GM19324 (cell line): ENCODE data around the gene RRM1.

Source experiments
- ATAC-seq: cut with Tn5 transposase; IDR thresholded peaks from one replicate; pipeline ENCODE4 v1.9.1; 2021; ENCODE audit warnings: mild to moderate bottlenecking, moderate library complexity; ENCODE audit not compliant: unreplicated experiment, low FRiP score

The RRM1 gene

DNA sequence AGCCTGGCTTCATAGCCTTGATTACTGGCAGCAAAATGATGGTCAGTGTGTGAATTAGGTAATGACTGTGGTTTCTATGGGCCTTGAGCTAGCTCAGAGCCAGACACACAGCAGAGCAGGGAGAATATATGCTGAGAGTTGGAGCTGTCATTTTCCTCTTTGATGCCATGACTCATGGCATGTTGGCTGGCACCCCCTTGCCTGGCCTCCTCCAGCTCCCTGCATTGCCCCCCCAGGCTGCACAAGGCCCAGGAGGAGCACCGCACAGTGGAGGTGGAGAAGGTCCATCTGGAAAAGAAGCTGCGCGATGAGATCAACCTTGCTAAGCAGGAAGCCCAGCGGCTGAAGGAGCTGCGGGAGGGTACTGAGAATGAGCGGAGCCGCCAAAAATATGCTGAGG lies 20.3 kb upstream of the RRM1 start:
- no peak for ATAC-seq

DNA sequence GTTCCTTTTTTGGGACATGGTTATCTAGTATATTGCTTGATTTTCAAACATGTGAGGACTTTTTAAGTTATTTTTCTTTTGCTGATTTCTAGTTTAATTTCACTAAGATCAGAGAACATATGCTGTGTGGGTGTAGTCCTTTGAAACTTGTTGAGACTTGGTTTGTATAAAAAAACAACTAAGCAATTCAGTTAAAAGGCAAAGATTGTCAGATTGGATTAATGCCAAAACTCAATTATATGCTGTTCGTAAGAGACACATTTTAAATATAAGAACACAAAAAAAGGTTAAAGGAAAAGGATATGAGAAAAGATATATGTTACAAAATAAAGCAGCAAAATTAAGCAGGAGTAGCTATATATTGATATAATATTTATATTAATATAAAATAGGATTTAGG lies 17.8 kb upstream of the RRM1 start:
- ATAC-seq, result no peak

DNA sequence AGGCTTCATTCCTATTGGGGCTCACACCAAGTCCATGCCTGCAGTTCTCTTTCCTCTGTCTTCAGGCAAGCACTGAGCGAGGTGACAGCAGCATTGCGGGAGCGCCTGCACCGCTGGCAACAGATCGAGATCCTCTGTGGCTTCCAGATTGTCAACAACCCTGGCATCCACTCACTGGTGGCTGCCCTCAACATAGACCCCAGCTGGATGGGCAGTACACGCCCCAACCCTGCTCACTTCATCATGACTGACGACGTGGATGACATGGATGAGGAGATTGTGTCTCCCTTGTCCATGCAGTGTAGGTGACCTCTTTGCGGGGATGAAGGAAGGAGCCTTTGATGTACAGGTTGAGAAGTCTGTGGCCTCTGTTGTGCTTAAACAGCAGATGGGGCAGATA lies 11.4 kb upstream of the RRM1 start:
- ATAC-seq, result no peak

DNA sequence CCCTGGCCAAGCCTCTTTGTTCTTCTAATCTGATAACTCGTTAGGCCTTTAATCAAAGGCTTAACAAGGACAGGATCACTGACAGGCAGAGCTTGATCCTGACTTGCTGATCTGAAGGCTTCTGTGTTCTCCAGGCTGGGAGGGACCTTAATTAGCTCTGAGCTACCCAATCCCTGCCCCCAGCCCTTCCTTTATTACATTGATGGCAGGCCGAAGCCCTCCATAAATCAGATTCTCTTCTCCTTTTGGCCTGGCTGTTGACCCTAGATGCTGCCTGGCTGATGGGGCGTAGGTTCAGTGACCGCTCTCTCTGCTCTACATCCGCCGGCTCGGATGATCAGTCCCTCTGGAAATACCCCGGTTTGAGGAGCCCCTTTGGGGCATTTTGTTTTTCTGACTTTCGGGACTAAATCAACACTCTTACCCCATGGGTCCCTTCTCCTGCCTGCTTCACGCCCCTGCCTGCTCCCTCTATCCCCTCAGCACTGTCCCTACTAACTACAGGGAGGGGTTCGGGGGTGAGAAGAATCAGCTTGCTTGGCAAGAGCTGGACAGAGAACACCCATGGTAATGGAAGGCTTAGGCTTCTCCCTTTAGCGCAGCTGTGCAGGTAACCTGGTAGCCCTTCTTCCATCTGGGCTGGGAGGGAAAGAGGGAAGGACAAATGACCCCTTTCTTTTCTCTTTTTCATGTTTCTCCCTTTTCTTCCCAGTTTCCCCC lies 10.0 kb upstream of the RRM1 start:
- ATAC-seq, result no peak

DNA sequence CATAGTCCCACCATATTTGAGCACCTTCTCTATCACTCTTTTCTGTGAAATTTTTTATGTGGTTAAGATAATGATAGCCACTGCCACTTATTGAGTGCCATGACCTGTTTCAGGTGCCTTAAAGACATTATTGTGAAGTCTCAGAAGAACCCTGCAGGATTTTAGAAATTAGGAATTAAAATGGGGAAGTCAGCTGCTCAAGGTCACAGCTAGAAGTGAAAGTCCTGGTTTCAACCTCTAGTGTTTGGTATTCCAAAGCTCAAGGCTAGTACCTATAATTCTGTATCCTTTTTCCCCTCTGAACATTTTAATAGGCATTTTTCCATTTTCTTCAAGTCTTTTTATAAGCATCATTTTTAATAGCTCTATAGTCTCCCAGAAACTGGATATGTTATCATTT lies 9.0 kb upstream of the RRM1 start:
- ATAC-seq, result no peak

DNA sequence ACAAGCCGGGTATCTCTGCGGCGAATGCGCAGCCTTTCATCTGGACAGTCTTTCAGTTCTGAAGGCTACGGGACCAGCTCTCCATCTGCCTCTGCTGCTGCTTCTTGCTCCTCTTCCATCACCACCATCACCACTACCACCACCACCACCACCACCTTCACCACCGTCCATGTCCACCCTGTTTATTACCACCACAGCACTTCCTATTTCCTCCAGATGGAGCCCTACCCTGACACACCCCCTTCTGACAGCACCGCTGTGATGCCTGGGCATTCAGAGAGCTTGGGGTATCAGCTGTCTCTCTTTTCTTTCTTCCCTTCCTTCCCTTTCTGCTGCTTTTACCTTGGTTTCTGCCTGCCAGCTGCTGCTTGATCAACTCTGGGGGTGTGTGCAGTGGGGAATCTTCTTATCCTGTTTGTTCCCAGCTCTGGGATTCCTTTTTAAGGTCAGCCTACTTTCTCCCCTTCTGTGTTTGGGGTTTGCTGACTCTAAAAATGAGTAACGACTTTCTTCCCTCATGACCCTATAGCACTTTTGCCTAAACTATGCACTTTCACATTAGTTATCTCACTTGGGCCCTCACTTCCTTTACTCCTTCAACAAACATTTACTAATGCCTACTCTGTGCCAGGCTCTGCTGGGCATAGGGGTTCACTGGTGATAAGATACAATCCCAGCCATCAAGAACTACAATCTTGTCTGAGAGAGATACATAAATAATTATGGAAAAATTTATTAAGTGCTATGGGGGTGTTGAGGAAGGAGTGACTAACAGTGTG lies 7.8 kb upstream of the RRM1 start:
- ATAC-seq, result no peak

DNA sequence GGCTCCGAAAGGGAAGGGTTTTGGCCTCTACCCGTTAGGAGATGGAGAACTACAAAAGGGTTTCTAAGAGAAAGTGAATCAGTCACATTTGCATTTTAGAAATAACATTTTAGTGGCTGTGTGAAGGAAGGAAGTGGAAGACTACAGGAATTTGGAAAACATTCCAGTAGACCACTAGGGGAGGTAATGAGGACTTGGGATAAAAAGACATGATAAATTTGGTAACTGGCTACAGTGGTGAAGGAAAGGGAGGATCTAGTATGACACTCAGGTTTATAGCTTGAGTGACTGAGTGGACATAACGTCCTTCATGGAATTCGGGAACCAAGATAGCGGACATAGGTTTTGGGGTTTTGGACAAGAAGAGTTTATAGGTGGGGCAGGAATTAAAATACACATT lies 7.0 kb upstream of the RRM1 start:
- ATAC-seq, result no peak

DNA sequence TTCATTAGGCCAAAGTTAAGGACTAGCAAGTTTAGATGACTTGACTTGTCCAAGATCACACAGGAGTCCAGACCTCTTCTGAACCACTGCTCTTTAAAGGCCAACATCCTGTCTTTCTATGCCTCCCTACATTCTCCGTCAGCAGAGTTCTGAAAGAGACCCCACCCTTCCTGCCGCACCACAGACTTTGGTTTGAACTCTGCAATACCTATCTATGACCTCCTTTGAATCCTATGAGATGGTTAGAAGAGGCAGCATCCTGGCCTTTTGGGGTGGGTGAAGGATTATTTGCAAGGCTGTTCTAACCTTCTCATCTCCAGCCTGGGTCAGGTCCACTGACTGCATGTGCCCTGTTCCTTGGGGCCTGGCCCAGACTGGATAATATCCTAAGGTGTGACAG lies 4.3 kb upstream of the RRM1 start:
- no peak for ATAC-seq

DNA sequence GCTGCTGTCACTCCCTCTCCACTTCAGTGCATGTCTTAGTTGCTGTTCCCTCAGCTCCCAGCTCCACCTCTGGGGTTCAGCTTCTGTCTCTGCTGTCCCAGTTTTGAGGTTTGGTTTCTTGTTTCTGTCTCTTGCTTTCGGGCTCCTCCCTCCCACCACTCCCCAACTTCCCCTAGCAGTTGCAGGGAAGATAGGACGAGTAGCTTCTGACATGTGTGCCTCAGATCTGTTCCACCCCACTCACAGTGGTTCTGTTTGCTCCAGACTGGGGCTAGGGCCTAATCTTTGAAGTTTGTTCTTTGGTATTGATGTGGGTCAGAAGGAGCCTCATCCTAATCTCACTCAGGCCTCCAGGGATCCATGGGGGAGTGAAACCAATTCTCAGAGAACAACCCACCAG lies 2.6 kb upstream of the RRM1 start:
- ATAC-seq, result no peak

DNA sequence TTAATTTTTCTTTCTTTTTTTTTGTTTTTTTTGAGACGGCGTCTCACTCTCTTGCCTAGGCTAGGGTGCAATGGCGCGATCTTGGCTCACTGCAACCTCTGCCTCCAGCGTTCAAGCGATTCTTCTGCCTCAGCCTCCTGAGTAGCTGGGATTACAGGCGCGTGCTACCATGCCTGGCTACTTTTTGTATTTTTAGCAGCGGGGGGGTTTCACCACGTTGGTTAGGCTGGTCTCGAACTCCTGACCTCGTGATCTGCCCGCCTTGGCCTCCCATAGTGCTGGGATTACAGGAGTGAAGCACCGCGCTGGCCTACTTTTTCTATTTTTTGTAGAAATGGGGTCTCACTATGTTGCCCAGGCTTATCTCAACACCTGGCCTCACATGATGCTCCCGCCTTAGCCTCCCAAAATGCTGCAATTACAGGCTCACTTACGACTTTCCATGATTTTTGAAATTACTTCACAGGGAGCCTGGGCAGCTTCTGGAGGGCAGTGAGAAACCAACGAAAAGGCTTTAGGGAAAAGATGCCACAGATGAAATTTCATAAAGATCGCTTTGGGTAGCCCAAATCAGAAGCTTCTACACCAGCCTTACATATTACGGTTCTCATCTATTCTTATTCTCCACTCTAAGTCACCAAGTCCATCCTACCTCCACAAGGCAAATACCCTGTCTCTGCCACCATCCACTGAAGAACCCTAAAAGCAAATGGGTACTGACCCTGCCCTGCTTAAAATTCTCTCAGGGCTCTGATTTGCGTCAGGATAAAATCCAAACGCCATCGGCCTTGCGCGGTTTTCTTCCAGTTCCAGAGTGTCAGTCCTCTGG lies 866 bp upstream of the RRM1 start:
- ATAC-seq, result no peak

DNA sequence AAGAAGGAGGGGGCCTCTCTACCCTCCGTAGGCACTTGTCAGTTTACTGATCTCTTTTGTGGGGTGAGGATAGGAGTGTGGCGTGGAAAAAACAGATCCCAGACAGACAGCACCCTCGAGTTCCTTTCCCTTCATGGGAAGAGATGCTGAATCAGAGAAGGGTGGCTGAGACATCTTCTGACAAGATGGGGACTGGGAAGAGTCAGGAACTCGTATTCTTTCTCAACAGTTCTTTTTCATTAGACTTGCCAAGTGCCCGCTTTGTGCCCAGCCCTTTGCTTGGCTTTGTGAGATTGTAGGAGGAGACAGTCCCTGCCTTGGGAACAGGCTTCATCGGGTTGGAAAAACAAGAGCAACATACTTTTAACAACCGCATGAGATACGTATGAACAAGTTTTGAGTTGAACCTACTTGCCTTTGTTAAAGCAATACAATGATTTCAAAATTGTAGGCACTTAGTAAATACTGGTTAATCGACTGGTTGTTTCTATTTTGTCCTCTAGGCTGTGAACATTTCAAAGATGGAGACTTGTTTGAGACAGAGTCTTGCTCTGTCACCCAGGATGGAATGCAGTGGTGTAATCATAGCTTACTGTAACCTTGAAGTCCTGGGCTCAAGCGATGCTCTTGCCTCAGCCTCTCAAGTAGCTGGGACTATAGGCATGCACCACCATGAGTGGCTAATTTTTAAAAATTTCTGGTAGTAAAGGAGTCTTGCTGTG lies 1.1 kb downstream of the RRM1 start:
- no peak for ATAC-seq

DNA sequence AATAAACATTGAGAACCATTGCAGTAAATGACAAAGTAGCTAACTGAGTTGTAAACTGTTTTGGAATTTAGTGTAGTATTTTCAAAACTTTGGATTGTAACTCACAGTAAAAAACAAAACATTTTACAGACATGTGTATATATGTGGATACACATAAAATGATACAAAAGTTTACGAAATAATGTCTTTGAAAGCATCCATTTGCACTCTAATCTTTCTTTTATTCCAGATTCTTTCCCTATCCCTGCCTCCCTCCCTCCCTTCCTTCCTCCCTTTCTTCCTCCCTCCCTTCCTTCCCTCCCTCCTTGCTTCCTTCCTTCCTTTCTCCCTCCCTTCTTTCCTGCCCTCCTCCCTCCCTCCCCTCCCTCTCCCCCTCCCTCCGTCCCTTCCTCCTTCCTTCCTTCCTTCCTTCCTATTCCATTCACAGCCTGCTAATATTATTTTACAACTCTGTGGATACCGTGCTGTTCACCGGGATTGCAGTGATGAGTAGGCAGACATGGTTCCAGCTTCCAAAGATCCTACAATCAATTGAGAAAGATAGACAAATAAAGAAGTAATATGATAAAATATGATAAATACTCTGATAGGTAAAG lies 3.5 kb downstream of the RRM1 start:
- ATAC-seq, result no peak

DNA sequence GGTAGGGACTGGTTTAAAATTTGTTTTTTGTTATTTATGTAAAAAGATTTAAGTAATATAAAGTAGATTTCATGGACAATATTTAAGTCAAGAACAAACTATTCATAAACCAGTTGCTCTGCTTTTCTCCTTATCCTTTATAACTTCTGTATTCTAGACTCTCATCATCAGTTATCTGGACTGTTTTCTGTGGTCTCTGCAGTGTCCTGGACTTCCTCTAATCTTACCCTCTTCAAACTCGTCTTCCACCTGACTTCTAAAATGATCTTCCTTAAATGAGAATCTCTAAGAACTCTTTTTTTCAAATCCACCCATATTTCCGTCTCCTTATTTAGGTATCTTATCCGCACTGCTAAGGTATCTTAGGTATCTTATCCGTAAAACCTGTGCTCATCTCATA lies 8.1 kb downstream of the RRM1 start:
- no peak for ATAC-seq

DNA sequence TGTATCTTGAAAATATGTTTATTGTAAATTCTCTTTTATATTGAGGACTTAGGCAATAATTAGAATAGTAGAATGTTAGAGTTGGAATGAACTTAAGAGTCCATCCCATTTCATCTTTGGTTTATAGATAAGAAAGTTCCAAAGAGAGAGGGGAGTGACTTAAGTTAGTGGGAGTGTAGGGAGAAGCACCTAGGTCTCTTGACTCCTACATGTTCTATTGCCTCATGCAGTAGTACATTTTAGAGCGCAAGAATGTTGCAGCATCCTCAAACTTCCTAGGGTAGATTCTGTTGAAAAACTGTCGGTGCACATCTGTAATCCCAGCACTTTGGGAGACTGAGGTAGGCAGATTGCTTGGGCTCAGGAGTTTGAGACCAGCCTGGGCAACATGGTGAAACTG lies 8.7 kb downstream of the RRM1 start:
- no peak for ATAC-seq

DNA sequence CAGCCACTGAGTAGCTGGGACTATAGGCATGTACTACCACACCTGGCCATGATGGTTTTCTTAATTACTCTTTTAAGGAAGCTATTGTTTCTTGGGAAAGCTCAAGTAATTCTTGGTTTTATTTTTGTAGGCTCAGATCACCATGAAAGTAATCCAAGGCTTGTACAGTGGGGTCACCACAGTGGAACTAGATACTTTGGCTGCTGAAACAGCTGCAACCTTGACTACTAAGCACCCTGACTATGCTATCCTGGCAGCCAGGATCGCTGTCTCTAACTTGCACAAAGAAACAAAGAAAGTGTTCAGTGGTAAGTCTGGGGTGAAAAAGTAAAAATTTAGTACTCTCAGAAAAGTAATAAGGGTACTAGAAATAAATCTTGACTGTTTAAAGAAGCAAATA lies 11.3 kb downstream of the RRM1 start:
- ATAC-seq, result no peak

DNA sequence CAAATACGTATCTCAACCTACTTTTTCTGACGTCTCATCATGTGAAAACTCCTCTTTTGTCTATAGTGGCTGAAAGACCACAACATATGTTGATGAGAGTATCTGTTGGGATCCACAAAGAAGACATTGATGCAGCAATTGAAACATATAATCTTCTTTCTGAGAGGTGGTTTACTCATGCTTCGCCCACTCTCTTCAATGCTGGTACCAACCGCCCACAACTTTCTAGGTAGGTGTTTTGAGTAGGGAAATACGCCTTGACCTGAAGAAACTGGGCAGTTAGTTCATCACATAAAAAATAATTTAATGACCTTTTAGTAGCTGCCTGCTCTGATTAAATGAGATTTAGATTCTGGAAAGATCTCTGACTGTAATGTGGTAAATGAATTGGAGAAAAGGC lies 17.2 kb downstream of the RRM1 start:
- no peak for ATAC-seq

DNA sequence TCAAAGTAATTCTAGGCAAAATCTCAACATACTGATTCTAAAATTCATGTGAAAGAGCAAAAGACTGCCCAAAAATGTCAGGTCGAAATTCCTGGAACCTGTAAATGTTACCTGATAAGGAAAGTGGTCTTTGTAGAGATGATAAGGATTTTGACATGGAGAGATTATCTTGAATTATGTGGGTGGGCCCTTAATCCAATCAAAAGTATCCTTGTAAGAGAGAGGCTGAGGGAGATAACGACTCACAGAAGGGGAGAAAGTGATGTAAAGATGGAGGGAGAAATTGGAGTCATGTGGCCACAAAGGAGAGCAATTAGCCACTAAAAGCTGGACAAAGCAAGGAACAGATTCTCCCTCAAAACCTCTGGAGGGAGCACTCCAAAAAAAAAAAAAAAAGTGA lies 20.5 kb downstream of the RRM1 start:
- ATAC-seq, result no peak

DNA sequence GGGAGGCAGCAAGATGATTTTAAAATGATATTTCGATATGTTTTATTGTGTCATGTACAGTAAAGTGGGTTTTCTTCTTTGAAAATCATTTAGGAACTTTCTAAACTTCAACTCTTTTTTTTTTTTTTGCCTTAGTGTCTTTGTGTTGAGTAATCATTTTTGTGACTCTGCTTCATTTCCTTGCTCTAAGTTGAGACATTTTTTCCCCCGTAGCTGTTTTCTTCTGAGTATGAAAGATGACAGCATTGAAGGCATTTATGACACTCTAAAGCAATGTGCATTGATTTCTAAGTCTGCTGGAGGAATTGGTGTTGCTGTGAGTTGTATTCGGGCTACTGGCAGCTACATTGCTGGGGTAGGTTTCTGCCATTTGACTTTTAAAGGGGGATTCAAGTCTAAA lies 23.5 kb downstream of the RRM1 start:
- ATAC-seq, result no peak

DNA sequence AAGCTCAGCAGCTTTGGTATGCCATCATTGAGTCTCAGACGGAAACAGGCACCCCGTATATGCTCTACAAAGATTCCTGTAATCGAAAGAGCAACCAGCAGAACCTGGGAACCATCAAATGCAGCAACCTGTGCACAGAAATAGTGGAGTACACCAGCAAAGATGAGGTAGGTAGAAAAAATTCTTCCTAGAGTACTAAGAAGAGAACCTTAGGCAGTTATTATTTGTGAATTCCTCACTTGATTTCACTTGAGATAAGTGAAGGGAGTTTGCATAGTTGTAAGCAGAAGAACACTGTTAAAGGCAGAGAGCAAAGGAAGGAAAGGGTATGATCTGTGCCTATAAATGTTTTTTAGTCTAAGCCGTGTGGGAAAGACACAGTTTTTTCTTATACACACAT lies 28.6 kb downstream of the RRM1 start:
- ATAC-seq, result no peak

DNA sequence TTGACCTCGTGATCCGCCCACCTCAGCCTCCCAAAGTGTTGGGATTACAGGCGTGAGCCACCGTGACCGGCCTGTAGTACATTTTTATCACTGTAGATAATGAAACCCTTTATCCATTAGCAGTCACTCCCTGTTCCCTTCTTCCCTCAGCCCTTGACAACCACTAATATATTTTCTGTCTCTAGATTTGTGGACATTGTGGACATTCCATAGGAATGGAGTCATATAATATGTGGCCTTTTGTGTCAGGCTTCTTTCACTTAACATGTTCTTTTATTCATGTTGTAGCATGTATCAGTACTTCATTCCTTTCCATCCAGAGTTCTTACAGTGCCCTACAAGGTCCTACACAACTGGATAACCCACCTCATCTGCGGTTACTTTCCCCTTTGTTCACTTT lies 30.5 kb downstream of the RRM1 start:
- ATAC-seq, result no peak
